Left ventricle myocardium inferior (tissue), 1 donor: ENCODE data around the gene EIF4E2. TPM values are rescaled to one million over a fixed set of nuclear protein-coding genes. Genes with fewer than 3 reads are reported as not detected.

Source experiments
- DNase-seq: peaks from one replicate; pipeline ENCODE4 v3.0.0-alpha.2; 2020
- H3K27ac ChIP-seq: fragments of 200-600 bp; replicated peaks from 2 replicates; pipeline ENCODE4 v1.8.0; 2021
- H3K27me3 ChIP-seq: fragments of 200-600 bp; 2 replicates; pipeline ENCODE4 v1.8.0; 2021; ENCODE audit warnings: low read depth
- H3K36me3 ChIP-seq: fragments of 200-600 bp; 2 replicates; pipeline ENCODE4 v1.8.0; 2021
- H3K4me1 ChIP-seq: fragments of 200-600 bp; 2 replicates; pipeline ENCODE4 v1.8.0; 2021
- H3K4me3 ChIP-seq: fragments of 200-600 bp; 2 replicates; pipeline ENCODE4 v1.8.0; 2021; ENCODE audit warnings: mild to moderate bottlenecking, moderate library complexity
- H3K9me3 ChIP-seq: fragments of 200-600 bp; replicated peaks from 2 replicates; pipeline ENCODE4 v1.8.0; 2021
- intact Hi-C: fragments of 100-400 bp; cut with micrococcal nuclease; formaldehyde crosslinking; loops from one replicate; pipeline ENCODE4 v1.11.0; 2022
- total RNA-seq: library from RNA; stranded (reverse); fragmentation: NEBNext Ultra II Directional; extraction: Animal tissue kit (Norgen Biotek cat#: 25700); gene quantifications from one replicate; pipeline ENCODE4 v1.2.1, GENCODE V29; 2021
- TF ChIP-seq, protein P1 (sequence below): fragments of 200-600 bp; IDR thresholded peaks from 2 replicates; pipeline ENCODE4 v1.8.0; 2021; ENCODE audit warnings: antibody characterized with exemption, mild to moderate bottlenecking, borderline replicate concordance
- donor health status: DM: no; HTN: yes; CAD: no; lungs with severe emphysema.

Gene EIF4E2
- total RNA-seq, 1 donor from 2014 or later: 44.2 TPM

DNA sequence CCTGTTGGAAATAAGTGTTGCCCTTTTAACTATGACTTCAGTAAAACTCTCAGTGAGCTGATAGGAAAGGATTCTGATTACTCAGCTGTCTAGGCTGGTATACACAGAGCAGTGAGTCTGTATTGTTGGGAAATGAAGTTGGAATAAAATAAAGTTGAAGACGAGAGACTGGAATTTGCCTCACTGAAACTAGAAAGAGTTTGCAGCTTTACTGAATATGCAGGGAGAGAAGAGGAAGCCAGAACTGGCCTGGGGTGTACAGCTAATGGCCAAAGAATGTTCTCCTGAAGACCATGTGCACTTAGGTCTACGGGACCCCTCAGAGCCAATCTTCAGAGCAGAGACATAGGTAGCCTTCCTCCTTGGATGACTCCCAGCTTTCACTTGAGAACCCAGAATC is 26.5 kb downstream of the EIF4E2 start:
- Histone ChIP-seq H3K9me3 (no peaks in the 10 kb centered on the region), H3K27ac (no peak overlapping the region), H3K27me3 (no peaks in the 10 kb centered on the region), H3K36me3 (peaks cover 68% of the 10 kb centered on the region), H3K4me3 (no peak overlapping the region), H3K4me1 (peaks cover 19% of the 10 kb centered on the region)
- TF ChIP-seq, protein P1, sequence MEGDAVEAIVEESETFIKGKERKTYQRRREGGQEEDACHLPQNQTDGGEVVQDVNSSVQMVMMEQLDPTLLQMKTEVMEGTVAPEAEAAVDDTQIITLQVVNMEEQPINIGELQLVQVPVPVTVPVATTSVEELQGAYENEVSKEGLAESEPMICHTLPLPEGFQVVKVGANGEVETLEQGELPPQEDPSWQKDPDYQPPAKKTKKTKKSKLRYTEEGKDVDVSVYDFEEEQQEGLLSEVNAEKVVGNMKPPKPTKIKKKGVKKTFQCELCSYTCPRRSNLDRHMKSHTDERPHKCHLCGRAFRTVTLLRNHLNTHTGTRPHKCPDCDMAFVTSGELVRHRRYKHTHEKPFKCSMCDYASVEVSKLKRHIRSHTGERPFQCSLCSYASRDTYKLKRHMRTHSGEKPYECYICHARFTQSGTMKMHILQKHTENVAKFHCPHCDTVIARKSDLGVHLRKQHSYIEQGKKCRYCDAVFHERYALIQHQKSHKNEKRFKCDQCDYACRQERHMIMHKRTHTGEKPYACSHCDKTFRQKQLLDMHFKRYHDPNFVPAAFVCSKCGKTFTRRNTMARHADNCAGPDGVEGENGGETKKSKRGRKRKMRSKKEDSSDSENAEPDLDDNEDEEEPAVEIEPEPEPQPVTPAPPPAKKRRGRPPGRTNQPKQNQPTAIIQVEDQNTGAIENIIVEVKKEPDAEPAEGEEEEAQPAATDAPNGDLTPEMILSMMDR: no peak
- no peak for DNase-seq
- intact Hi-C loops: no loop called here

DNA sequence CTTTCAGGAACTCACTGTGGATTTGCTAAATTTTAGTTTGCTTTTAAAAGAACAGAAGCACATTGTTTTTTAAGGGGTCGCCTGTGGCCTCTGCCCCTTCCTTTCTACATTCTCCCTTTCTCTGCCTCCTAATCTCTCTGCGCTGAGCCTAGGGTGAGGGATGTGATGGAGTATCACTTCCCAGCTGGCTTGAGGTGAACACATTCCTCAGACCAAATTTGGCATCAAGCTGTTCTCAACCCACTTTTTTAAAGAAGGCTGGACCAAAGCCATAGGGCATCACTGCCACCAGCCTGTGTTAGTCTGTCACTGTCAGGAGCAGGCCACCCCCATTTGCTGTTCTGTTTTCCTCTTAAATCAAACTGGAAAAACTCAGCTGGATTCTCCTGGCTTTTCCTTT is 27.4 kb downstream of the EIF4E2 start:
- peaks cover 66% of the 10 kb centered on the region for H3K36me3 ChIP-seq
- intact Hi-C loops: no loop called here
- TF ChIP-seq, protein P1: no peak
- H3K27ac ChIP-seq: no peak overlapping the region
- no peak overlapping the region for H3K4me3 ChIP-seq
- peaks cover 19% of the 10 kb centered on the region for H3K4me1 ChIP-seq
- H3K27me3 ChIP-seq: no peaks in the 10 kb centered on the region
- no peak for DNase-seq
- no peaks in the 10 kb centered on the region for H3K9me3 ChIP-seq

DNA sequence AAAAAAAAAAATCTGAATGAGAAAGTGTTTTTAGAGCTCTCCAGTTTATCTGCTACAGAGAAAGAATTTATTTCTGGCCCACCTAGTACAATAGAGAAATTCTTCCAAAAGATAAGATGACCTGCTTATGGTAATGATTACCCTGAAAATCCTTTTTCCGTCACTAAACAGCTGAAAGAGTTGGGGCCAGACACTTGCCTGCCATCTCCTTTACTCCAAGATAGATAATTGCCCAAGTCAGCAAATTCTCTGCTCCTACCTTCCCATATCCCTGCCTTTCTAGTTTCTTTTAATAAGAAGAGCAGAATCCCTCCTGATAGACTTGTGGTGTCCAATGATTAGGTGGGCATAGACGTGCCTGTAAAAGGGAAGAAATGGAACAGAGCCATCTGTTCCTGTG is 28.1 kb downstream of the EIF4E2 start:
- Histone ChIP-seq H3K27ac (no peak overlapping the region), H3K36me3 (peaks cover 63% of the 10 kb centered on the region), H3K4me1 (peaks cover 19% of the 10 kb centered on the region), H3K27me3 (no peaks in the 10 kb centered on the region), H3K9me3 (no peaks in the 10 kb centered on the region), H3K4me3 (no peak overlapping the region)
- TF ChIP-seq, protein P1: no peak
- intact Hi-C loops: no loop called here
- no peak for DNase-seq

DNA sequence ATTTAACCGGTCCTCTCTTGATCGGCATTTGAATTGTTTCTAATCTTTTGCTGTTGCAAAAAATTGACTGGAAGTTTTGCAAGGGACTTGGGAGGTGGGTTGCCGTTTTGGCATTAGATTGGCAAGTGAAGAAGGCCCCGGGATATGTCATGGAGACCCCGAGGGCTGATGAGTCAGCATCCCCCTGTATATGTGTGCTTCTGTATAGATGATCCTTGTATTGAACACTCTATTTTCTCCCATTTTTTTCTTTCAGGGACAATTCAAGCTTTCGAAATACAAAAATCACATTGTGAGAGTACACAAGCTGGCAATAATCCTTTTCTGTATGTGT is 30.1 kb downstream of the EIF4E2 start:
- H3K27me3 ChIP-seq: no peaks in the 10 kb centered on the region
- H3K27ac ChIP-seq: no peak overlapping the region
- TF ChIP-seq, protein P1: no peak
- no peak overlapping the region for H3K4me3 ChIP-seq
- peaks cover 19% of the 10 kb centered on the region for H3K4me1 ChIP-seq
- H3K9me3 ChIP-seq: peaks cover 8% of the 10 kb centered on the region
- intact Hi-C loops: no loop called here
- DNase-seq: no peak
- H3K36me3 ChIP-seq: peaks cover 51% of the 10 kb centered on the region

DNA sequence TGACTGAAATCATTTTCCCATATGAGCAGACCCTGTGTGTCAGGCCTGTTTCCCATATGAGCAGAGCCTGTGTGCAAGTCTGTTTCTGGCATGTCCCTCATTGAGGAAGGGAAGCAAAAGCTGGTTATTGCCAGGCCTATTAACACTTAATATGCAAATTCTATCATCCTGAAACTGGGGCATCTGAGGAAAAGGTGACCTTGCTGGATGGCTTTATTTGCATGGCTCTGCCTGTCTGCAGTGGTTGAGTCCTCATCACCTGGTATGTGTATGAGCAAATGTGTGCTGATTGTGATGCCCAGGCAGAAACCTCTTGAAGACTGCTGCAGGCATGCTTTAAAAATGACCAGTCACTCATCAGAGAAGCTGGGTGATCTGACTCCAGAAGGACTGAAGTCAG is 31.2 kb downstream of the EIF4E2 start:
- peaks cover 8% of the 10 kb centered on the region for H3K9me3 ChIP-seq
- intact Hi-C loops: no loop called here
- H3K27ac ChIP-seq: no peak overlapping the region
- peaks cover 41% of the 10 kb centered on the region for H3K36me3 ChIP-seq
- TF ChIP-seq, protein P1: no peak
- H3K4me1 ChIP-seq: peaks cover 19% of the 10 kb centered on the region
- H3K4me3 ChIP-seq: no peak overlapping the region
- no peak for DNase-seq
- H3K27me3 ChIP-seq: no peaks in the 10 kb centered on the region

DNA sequence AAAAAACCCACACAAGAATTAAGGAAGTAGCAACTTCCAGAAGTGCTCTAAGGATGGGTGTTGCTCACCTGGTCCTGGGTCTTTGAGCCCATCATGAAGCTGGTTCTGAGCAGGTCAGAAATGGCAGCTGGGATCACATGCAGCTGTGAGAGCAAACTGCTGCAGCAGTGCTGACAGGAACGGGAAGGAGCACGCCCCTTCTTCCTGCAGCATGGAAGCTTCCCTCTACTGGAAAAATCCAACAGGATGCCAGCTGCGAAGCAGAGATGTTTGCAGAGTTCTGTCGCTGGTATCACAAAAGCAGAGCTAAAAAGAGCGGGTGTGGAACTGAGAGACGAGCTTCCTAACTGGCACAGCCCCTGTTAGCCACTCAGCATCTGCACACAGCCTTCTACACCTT is 33.7 kb downstream of the EIF4E2 start:
- Histone ChIP-seq H3K4me3 (no peak overlapping the region), H3K36me3 (peaks cover 32% of the 10 kb centered on the region), H3K27me3 (no peaks in the 10 kb centered on the region), H3K27ac (no peak overlapping the region), H3K9me3 (peaks cover 8% of the 10 kb centered on the region), H3K4me1 (peaks cover 13% of the 10 kb centered on the region)
- intact Hi-C loops: no loop called here
- no peak for DNase-seq
- TF ChIP-seq, protein P1: no peak
